K562 (cell line): Measurements from ENCODE around the gene SEMA5A.

ENCODE experiments used
- CEBPB ChIP-seq: fragments of 450-650 bp; IDR thresholded peaks from 2 replicates; pipeline ENCODE4 v1.6.1; 2016; ENCODE audit warnings: missing genetic modification characterization, missing compliant biosample characterization
- SMAD3 ChIP-seq: fragments of 450-650 bp; formaldehyde crosslinking; conservative IDR thresholded peaks from 2 replicates; pipeline ENCODE4 v1.4.0; 2020; ENCODE audit warnings: mild to moderate bottlenecking

GRCh38 chr5:9363026-9363425 lies 182.8 kb downstream of the SEMA5A start:
- TF ChIP-seq SMAD3 (CRISPR knock-in tag) (no peak), CEBPB (no peak)
